Right atrium auricular region (tissue), 2 donors: ENCODE results near the gene MUC12. TPM values are rescaled to one million over a fixed set of nuclear protein-coding genes. Genes with fewer than 3 reads are reported as not detected.

Experiments used
- DNase-seq: peaks from one replicate; pipeline ENCODE4 v3.0.0-alpha.2; 2019; ENCODE audit warnings: low spot score
- H3K27ac ChIP-seq, 2 donors: fragments of 200-600 bp; sonication (generic); 1 replicate in 1 of 2; 2 replicates in 1 of 2; pipeline ENCODE4 v1.5.1; 2016 to 2019
- H3K27me3 ChIP-seq, 2 donors: fragments of 200-600 bp; sonication (generic); one replicate each; pipeline versions ENCODE4 v1.5.1 to v1.6.0; 2017 to 2019
- H3K36me3 ChIP-seq: fragments of 200-600 bp; sonication (generic); one replicate; pipeline ENCODE4 v1.5.1; 2016
- H3K4me1 ChIP-seq, 2 donors: fragments of 200-600 bp; sonication (generic); one replicate each; pipeline versions ENCODE4 v1.5.1 to v1.6.0; 2017 to 2019
- H3K4me3 ChIP-seq, 2 donors: fragments of 200-600 bp; sonication (generic); 1 replicate in 1 of 2; 2 replicates in 1 of 2; pipeline ENCODE4 v1.5.1; 2017 to 2019; ENCODE audit warnings: mild to moderate bottlenecking in 1 of 2, moderate library complexity in 1 of 2
- H3K9me3 ChIP-seq, 2 donors: fragments of 200-600 bp; sonication (generic); one replicate each; pipeline ENCODE4 v1.5.1; 2019
- CTCF ChIP-seq, 2 donors: fragments of 200-600 bp; sonication (generic); IDR thresholded peaks; one replicate each; pipeline ENCODE4 v1.5.1; 2019; ENCODE audit warnings: antibody characterized with exemption in 2 of 2
- total RNA-seq, 2 donors: library from RNA; depleted of rRNA; stranded (reverse); fragments of >200 nt; gene quantifications; one replicate each; pipeline ENCODE4 v1.1.0, GENCODE V29; 2016

MUC12 gene
- total RNA-seq, 2 donors from 2014 or later = not detected

- DNase-seq = no peak
- Histone ChIP-seq H3K4me1 (peaks cover 0 to 18% of the 10 kb centered on the region in 2 donors), H3K27me3 (peaks cover 16 to 26% of the 10 kb centered on the region in 2 donors), H3K9me3 (no peaks in the 10 kb centered on the region), H3K27ac (no peak overlapping the region), H3K36me3 (no peaks in the 10 kb centered on the region), H3K4me3 (no peak overlapping the region)
- no peak for TF ChIP-seq CTCF (IDR thresholded peaks at IDR 0.05)
These were observed 1.3 kb upstream of the MUC12 start for GRCh38 chr7:100968031-100968430.

- Histone ChIP-seq H3K4me3 (no peak overlapping the region), H3K4me1 (peaks cover 0 to 18% of the 10 kb centered on the region in 2 donors), H3K36me3 (no peaks in the 10 kb centered on the region), H3K27ac (no peak overlapping the region), H3K27me3 (peaks cover 16 to 26% of the 10 kb centered on the region in 2 donors), H3K9me3 (no peaks in the 10 kb centered on the region)
- TF ChIP-seq CTCF (IDR thresholded peaks at IDR 0.05) = no peak
- no peak for DNase-seq
These were observed 715 bp upstream of the MUC12 start for GRCh38 chr7:100968650-100969049.

GRCh38 chr7:100971111-100972001, 2.0 kb downstream of the MUC12 start:
- Histone ChIP-seq H3K4me3 (no peak overlapping the region), H3K27ac (no peak overlapping the region), H3K4me1 (peaks cover 0 to 7% of the 10 kb centered on the region in 2 donors), H3K9me3 (peaks cover 0 to 8% of the 10 kb centered on the region in 2 donors), H3K27me3 (peaks cover 9 to 12% of the 10 kb centered on the region in 2 donors), H3K36me3 (no peaks in the 10 kb centered on the region)
- DNase-seq = no peak
- no peak for TF ChIP-seq CTCF (IDR thresholded peaks at IDR 0.05)

GRCh38 chr7:100972002-100972347, 2.6 kb downstream of the MUC12 start:
- H3K36me3 ChIP-seq = no peaks in the 10 kb centered on the region
- DNase-seq = no peak
- no peak overlapping the region for H3K27ac ChIP-seq
- H3K4me1 ChIP-seq = peaks cover 0 to 1% of the 10 kb centered on the region in 2 donors
- peaks cover 4 to 6% of the 10 kb centered on the region in 2 donors for H3K27me3 ChIP-seq
- no peak overlapping the region for H3K4me3 ChIP-seq
- peaks cover 0 to 8% of the 10 kb centered on the region in 2 donors for H3K9me3 ChIP-seq
- TF ChIP-seq CTCF (IDR thresholded peaks at IDR 0.05) = no peak

- H3K27me3 ChIP-seq = no peaks in the 10 kb centered on the region
- no peak overlapping the region for H3K4me3 ChIP-seq
- no peak for DNase-seq
- no peaks in the 10 kb centered on the region for H3K36me3 ChIP-seq
- peaks cover 0 to 8% of the 10 kb centered on the region in 2 donors for H3K9me3 ChIP-seq
- no peaks in the 10 kb centered on the region for H3K4me1 ChIP-seq
- H3K27ac ChIP-seq = no peak overlapping the region
- no peak for TF ChIP-seq CTCF (IDR thresholded peaks at IDR 0.05)
These were observed 4.7 kb downstream of the MUC12 start for GRCh38 chr7:100974021-100974420.
